Measurements from ENCODE around the gene NCAPH2. TPM values are rescaled to one million over a fixed set of nuclear protein-coding genes. Genes with fewer than 3 reads are reported as not detected.

NCAPH2 gene
- total and polyA plus RNA-seq, 2 of the 13 experiments (the other 11 are each of a cell fraction or from before 2014, with no cell fraction given), result 28.1 to 64.4 TPM

- TF ChIP-seq HNF4A (CRISPR knock-in tag; IDR thresholded peaks at IDR 0.05) (no peak), ZZZ3 (CRISPR knock-in tag; IDR thresholded peaks at IDR 0.05; ENCODE audit: borderline replicate concordance) (no peak), ZNF407 (CRISPR knock-in tag; IDR thresholded peaks at IDR 0.05; ENCODE audit: not compliant biosample characterization) (no peak), ZNF138 (CRISPR knock-in tag; IDR thresholded peaks at IDR 0.05; ENCODE audit: low read depth) (no peak), ZNF556 (CRISPR knock-in tag; IDR thresholded peaks at IDR 0.05; ENCODE audit: borderline replicate concordance) (0 out of 2 replicates have a peak, but pooled peaks have one; percentile 10), ATAD3A (CRISPR knock-in tag; IDR thresholded peaks at IDR 0.05) (no peak), ZNF670 (CRISPR knock-in tag; IDR thresholded peaks at IDR 0.05; ENCODE audit: borderline replicate concordance) (0 out of 2 replicates have a peak, but pooled peaks have one; percentile 27), HNRNPLL (IDR thresholded peaks at IDR 0.05; ENCODE audit: low read depth, low read length, poor library complexity, severe bottlenecking) (peak; percentile 31), ZBTB7A (CRISPR knock-in tag; IDR thresholded peaks at IDR 0.05) (peak; percentile 83; the same call in 1 of the 2 replicates), ZNF784 (CRISPR knock-in tag; IDR thresholded peaks at IDR 0.05; ENCODE audit: borderline replicate concordance) (peak; percentile 48; the same call in 1 of the 2 replicates), WIZ (CRISPR knock-in tag; IDR thresholded peaks at IDR 0.05) (0 out of 2 replicates have a peak, but pooled peaks have one; percentile 52), RCOR2 (CRISPR knock-in tag; IDR thresholded peaks at IDR 0.05) (no peak), ZSCAN25 (CRISPR knock-in tag; IDR thresholded peaks at IDR 0.05) (0 out of 2 replicates have a peak, but pooled peaks have one; percentile 14), HOXA5 (CRISPR knock-in tag; IDR thresholded peaks at IDR 0.05) (0 out of 2 replicates have a peak, but pooled peaks have one; percentile 17), ZEB1 (IDR thresholded peaks at IDR 0.05; ENCODE audit: insufficient replicate concordance, low read depth) (no peak), BRD4 (CRISPR knock-in tag; IDR thresholded peaks at IDR 0.05) (no peak), MED1 (CRISPR knock-in tag; IDR thresholded peaks at IDR 0.05) (no peak; the same call in 1 of the 2 replicates), ZMYM3 (CRISPR knock-in tag; IDR thresholded peaks at IDR 0.05) (0 out of 2 replicates have a peak, but pooled peaks have one; percentile 31)
Observed at GRCh38 chr22:50485221-50486131, 22.5 kb upstream of the NCAPH2 start (continued).

Data from HepG2 (cell line).